ENCODE data around the gene DDX39A. TPM values are rescaled to one million over a fixed set of nuclear protein-coding genes. Genes with fewer than 3 reads are reported as not detected.

The DDX39A gene
- total RNA-seq, 1 donor from 2014 or later = 273 TPM

- Mint-ChIP-seq H3K4me3 (peak overlapping the region; percentile 33), H3K27me3 (ENCODE audit: insufficient read depth) (no peaks in the 10 kb centered on the region), H3K36me3 (ENCODE audit: low read depth) (peaks cover 43% of the 10 kb centered on the region), H3K9me3 (no peaks in the 10 kb centered on the region), H3K27ac (no peak overlapping the region), H3K4me1 (ENCODE audit: low read depth) (peaks cover 25% of the 10 kb centered on the region)
- DNase-seq (ENCODE audit: low spot score) = no peak
- intact Hi-C loops (cut with micrococcal nuclease) = no loop called here
Observed at GRCh38 chr19:14442891-14443631, 23.9 kb upstream of the DDX39A start.

- Mint-ChIP-seq H3K9me3 (no peaks in the 10 kb centered on the region), H3K4me1 (ENCODE audit: low read depth) (peaks cover 29% of the 10 kb centered on the region), H3K27me3 (ENCODE audit: insufficient read depth) (no peaks in the 10 kb centered on the region), H3K36me3 (ENCODE audit: low read depth) (peaks cover 34% of the 10 kb centered on the region), H3K4me3 (peak overlapping the region; percentile 95), H3K27ac (no peak overlapping the region)
- DNase-seq (ENCODE audit: low spot score) = no peak
- intact Hi-C loops (cut with micrococcal nuclease) = loop anchor here (2.0 kb wide), 1 partner anchor 22 kb away; the partner anchor contains the start of gene DDX39A
Observed at GRCh38 chr19:14441041-14441938, 22.1 kb upstream of the DDX39A start.

- Mint-ChIP-seq H3K4me3 (peak overlapping the region; percentile 95), H3K4me1 (ENCODE audit: low read depth) (peaks cover 33% of the 10 kb centered on the region), H3K27ac (peak overlapping the region; percentile 93), H3K9me3 (no peaks in the 10 kb centered on the region), H3K27me3 (ENCODE audit: insufficient read depth) (no peaks in the 10 kb centered on the region), H3K36me3 (ENCODE audit: low read depth) (peaks cover 34% of the 10 kb centered on the region)
- intact Hi-C loops (cut with micrococcal nuclease) = loop anchor here (1.0 to 2.0 kb wide), 2 partner anchors 8 to 21 kb away; partner anchors contain the start of gene DDX39A
- DNase-seq (ENCODE audit: low spot score) = peak; percentile 78
Observed at GRCh38 chr19:14440049-14440448, 20.9 kb upstream of the DDX39A start.

GRCh38 chr19:14439014-14439413 is 19.9 kb upstream of the DDX39A start:
- Mint-ChIP-seq H3K4me3 (peak overlapping the region; percentile 95), H3K36me3 (ENCODE audit: low read depth) (peaks cover 27% of the 10 kb centered on the region), H3K4me1 (ENCODE audit: low read depth) (peaks cover 38% of the 10 kb centered on the region), H3K9me3 (no peaks in the 10 kb centered on the region), H3K27me3 (ENCODE audit: insufficient read depth) (no peaks in the 10 kb centered on the region), H3K27ac (peak overlapping the region; percentile 67)
- intact Hi-C loops (cut with micrococcal nuclease) = no loop called here
- no peak for DNase-seq (ENCODE audit: low spot score)

- Mint-ChIP-seq H3K36me3 (ENCODE audit: low read depth) (peaks cover 19% of the 10 kb centered on the region), H3K27ac (no peak overlapping the region), H3K4me1 (ENCODE audit: low read depth) (peaks cover 40% of the 10 kb centered on the region), H3K27me3 (ENCODE audit: insufficient read depth) (no peaks in the 10 kb centered on the region), H3K4me3 (no peak overlapping the region), H3K9me3 (no peaks in the 10 kb centered on the region)
- DNase-seq (ENCODE audit: low spot score) = no peak
- intact Hi-C loops (cut with micrococcal nuclease) = no loop called here
Observed at GRCh38 chr19:14437578-14438140, 18.5 kb upstream of the DDX39A start.

- peaks cover 53% of the 10 kb centered on the region for H3K4me1 Mint-ChIP-seq (ENCODE audit: low read depth)
- DNase-seq (ENCODE audit: low spot score) = no peak
- H3K27ac Mint-ChIP-seq = peak overlapping the region; percentile 85
- peak overlapping the region; percentile 84 for H3K4me3 Mint-ChIP-seq
- peaks cover 6% of the 10 kb centered on the region for H3K27me3 Mint-ChIP-seq (ENCODE audit: insufficient read depth)
- peaks cover 10% of the 10 kb centered on the region for H3K36me3 Mint-ChIP-seq (ENCODE audit: low read depth)
- intact Hi-C loops (cut with micrococcal nuclease) = no loop called here
- no peaks in the 10 kb centered on the region for H3K9me3 Mint-ChIP-seq
Observed at GRCh38 chr19:14435320-14436050, 16.3 kb upstream of the DDX39A start.

- H3K4me1 Mint-ChIP-seq (ENCODE audit: low read depth) = peaks cover 47% of the 10 kb centered on the region
- no peaks in the 10 kb centered on the region for H3K9me3 Mint-ChIP-seq
- peak overlapping the region; percentile 85 for H3K27ac Mint-ChIP-seq
- intact Hi-C loops (cut with micrococcal nuclease) = no loop called here
- peak overlapping the region; percentile 84 for H3K4me3 Mint-ChIP-seq
- DNase-seq (ENCODE audit: low spot score) = peak; percentile 18
- H3K36me3 Mint-ChIP-seq (ENCODE audit: low read depth) = peaks cover 3% of the 10 kb centered on the region
- peaks cover 9% of the 10 kb centered on the region for H3K27me3 Mint-ChIP-seq (ENCODE audit: insufficient read depth)
Observed at GRCh38 chr19:14434543-14435319, 15.6 kb upstream of the DDX39A start.

- Mint-ChIP-seq H3K9me3 (no peaks in the 10 kb centered on the region), H3K27me3 (ENCODE audit: insufficient read depth) (peaks cover 12% of the 10 kb centered on the region), H3K4me1 (ENCODE audit: low read depth) (peaks cover 38% of the 10 kb centered on the region), H3K27ac (peak overlapping the region; percentile 71), H3K36me3 (ENCODE audit: low read depth) (peaks cover 3% of the 10 kb centered on the region), H3K4me3 (peak overlapping the region; percentile 84)
- intact Hi-C loops (cut with micrococcal nuclease) = no loop called here
- DNase-seq (ENCODE audit: low spot score) = no peak
Observed at GRCh38 chr19:14433554-14434501, 14.7 kb upstream of the DDX39A start.

GRCh38 chr19:14432791-14433553 is 13.8 kb upstream of the DDX39A start, which contains the start of gene PKN1:
PKN1 (plus strand) TSS chr19:14433306; CDS start chr19:14433522, 216 bp downstream.
- DNase-seq (ENCODE audit: low spot score) = peak; percentile 47
- peaks cover 3% of the 10 kb centered on the region for H3K36me3 Mint-ChIP-seq (ENCODE audit: low read depth)
- peak within 1 kb of the TSS; percentile 81 for H3K27ac Mint-ChIP-seq
- intact Hi-C loops (cut with micrococcal nuclease) = loop anchor here (1.0 kb wide), 5 partner anchors 7 to 53 kb away; partner anchors contain the start of gene DDX39A
- H3K9me3 Mint-ChIP-seq = no peaks in the 10 kb centered on the region
- H3K27me3 Mint-ChIP-seq (ENCODE audit: insufficient read depth) = peaks cover 12% of the 10 kb centered on the region
- peaks cover 37% of the 10 kb centered on the region for H3K4me1 Mint-ChIP-seq (ENCODE audit: low read depth)
- H3K4me3 Mint-ChIP-seq = peak within 1 kb of the TSS; percentile 89

- Mint-ChIP-seq H3K27me3 (ENCODE audit: insufficient read depth) (peaks cover 12% of the 10 kb centered on the region), H3K27ac (peak overlapping the region; percentile 4), H3K4me1 (ENCODE audit: low read depth) (peaks cover 33% of the 10 kb centered on the region), H3K4me3 (peak overlapping the region; percentile 62), H3K9me3 (no peaks in the 10 kb centered on the region), H3K36me3 (ENCODE audit: low read depth) (peaks cover 3% of the 10 kb centered on the region)
- DNase-seq (ENCODE audit: low spot score) = no peak
- intact Hi-C loops (cut with micrococcal nuclease) = no loop called here
Observed at GRCh38 chr19:14430712-14431111, 11.6 kb upstream of the DDX39A start.

All from activated T-helper 1 cell treated with anti-CD3 and anti-CD28 coated beads, Interleukin-12 subunit alpha, Interleukin-12 subunit beta, Interleukin-2, Interleukin-4 antibody, amounts not matched to agents 30 ng/mL and 10 ng/mL and 1 ng/mL, durations not matched to agents 14 hours and 24 hours and 36 hours (primary cell).